ENCODE data around the gene ETV3. TPM values are rescaled to one million over a fixed set of nuclear protein-coding genes. Genes with fewer than 3 reads are reported as not detected.

ETV3 gene
- total RNA-seq, 1 donor from 2014 or later = 45.7 TPM

- intact Hi-C loops (cut with micrococcal nuclease) = no loop called here
Observed at GRCh38 chr1:157162345-157162744, 24.1 kb upstream of the ETV3 start.

GRCh38 chr1:157161901-157162300 lies 23.7 kb upstream of the ETV3 start:
- intact Hi-C loops (cut with micrococcal nuclease) = no loop called here

- intact Hi-C loops (cut with micrococcal nuclease) = no loop called here
Observed at GRCh38 chr1:157158967-157159366, 20.8 kb upstream of the ETV3 start.

GRCh38 chr1:157157501-157158190 lies 19.5 kb upstream of the ETV3 start:
- intact Hi-C loops (cut with micrococcal nuclease) = no loop called here

GRCh38 chr1:157156058-157156541 lies 17.9 kb upstream of the ETV3 start:
- intact Hi-C loops (cut with micrococcal nuclease) = loop anchor here (1.0 kb wide), 1 partner anchor 66 kb away; no protein-coding TSS in a partner anchor

GRCh38 chr1:157155658-157156057 lies 17.5 kb upstream of the ETV3 start:
- intact Hi-C loops (cut with micrococcal nuclease) = loop anchor here (1.0 kb wide), 1 partner anchor 65 kb away; no protein-coding TSS in a partner anchor

GRCh38 chr1:157154940-157155514 lies 16.8 kb upstream of the ETV3 start:
- intact Hi-C loops (cut with micrococcal nuclease) = no loop called here

- intact Hi-C loops (cut with micrococcal nuclease) = no loop called here
Observed at GRCh38 chr1:157154291-157154690, 16.1 kb upstream of the ETV3 start.

GRCh38 chr1:157153746-157154145 lies 15.6 kb upstream of the ETV3 start:
- intact Hi-C loops (cut with micrococcal nuclease) = no loop called here

- intact Hi-C loops (cut with micrococcal nuclease) = no loop called here
Observed at GRCh38 chr1:157152510-157152909, 14.3 kb upstream of the ETV3 start.

GRCh38 chr1:157151506-157151905 lies 13.3 kb upstream of the ETV3 start:
- intact Hi-C loops (cut with micrococcal nuclease) = no loop called here

- intact Hi-C loops (cut with micrococcal nuclease) = no loop called here
Observed at GRCh38 chr1:157151073-157151472, 12.9 kb upstream of the ETV3 start.

- intact Hi-C loops (cut with micrococcal nuclease) = no loop called here
Observed at GRCh38 chr1:157150631-157151030, 12.4 kb upstream of the ETV3 start.

- intact Hi-C loops (cut with micrococcal nuclease) = no loop called here
Observed at GRCh38 chr1:157147906-157148700, 9.9 kb upstream of the ETV3 start.

GRCh38 chr1:157147037-157147436 lies 8.8 kb upstream of the ETV3 start:
- intact Hi-C loops (cut with micrococcal nuclease) = no loop called here

- intact Hi-C loops (cut with micrococcal nuclease) = no loop called here
Observed at GRCh38 chr1:157146244-157146643, 8.0 kb upstream of the ETV3 start.

- intact Hi-C loops (cut with micrococcal nuclease) = no loop called here
Observed at GRCh38 chr1:157145076-157145475, 6.9 kb upstream of the ETV3 start.

GRCh38 chr1:157144509-157144908 lies 6.3 kb upstream of the ETV3 start:
- intact Hi-C loops (cut with micrococcal nuclease) = no loop called here

- intact Hi-C loops (cut with micrococcal nuclease) = no loop called here
Observed at GRCh38 chr1:157142765-157143423, 4.7 kb upstream of the ETV3 start.

GRCh38 chr1:157142201-157142600 lies 4.0 kb upstream of the ETV3 start:
- intact Hi-C loops (cut with micrococcal nuclease) = no loop called here

- intact Hi-C loops (cut with micrococcal nuclease) = no loop called here
Observed at GRCh38 chr1:157141212-157141855, 3.1 kb upstream of the ETV3 start.
